GM19463 (cell line): Measurements from ENCODE around the gene HPS1.
"Not testable (repeated sequence)": the region's sequence is repeated elsewhere in the genome, so short reads cannot be mapped to it uniquely, and the experiment has no call there.

Source experiments
- ATAC-seq: cut with Tn5 transposase; IDR thresholded peaks from one replicate; pipeline ENCODE4 v1.9.1; 2021; ENCODE audit warnings: mild to moderate bottlenecking, moderate library complexity; ENCODE audit not compliant: unreplicated experiment

HPS1 gene

DNA sequence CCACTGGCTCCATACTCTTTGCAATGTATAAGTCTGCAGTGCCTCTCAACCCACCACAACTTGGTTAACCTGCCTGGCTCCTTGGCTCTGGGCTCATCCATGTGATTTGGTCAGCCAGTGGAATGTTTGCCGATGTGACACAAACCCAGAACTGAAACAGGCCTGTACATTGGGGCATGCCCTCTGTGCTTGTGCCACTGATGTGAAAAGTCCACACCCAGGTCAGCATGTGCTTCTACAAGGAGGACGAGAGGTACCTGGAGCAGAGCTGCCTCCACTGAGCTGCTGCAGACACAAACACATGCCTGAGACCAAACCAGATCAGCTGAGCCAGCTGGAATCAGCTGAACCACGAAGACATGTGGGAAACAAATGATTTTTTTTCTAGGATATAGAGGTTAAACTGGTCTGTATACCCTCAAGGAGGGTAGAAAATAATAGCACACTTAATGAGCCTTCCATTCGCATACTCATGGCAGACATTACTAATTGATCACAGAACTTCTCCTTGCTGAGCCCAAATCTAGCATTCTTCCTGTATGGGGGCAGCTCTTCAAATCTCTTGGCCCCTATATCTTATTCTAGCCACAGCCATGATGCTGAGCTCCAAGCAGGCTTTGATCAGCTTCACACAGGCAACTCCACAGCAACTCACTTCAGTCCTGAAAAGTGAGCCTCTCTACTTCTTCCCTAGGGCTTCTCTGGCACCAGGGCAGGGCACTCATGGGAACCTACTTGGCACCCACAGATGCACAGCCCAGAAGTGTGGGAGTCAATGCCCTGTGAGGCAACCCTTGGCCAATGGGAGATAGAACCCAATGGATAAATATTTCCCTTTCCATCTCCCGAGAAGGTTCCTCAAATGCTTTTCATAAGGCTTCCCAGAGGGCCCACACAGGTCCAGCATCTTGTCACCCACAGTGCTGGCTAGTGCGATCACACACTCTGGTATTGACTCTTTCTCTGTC, 50.4 kb downstream of the HPS1 start:
- no peak for ATAC-seq

DNA sequence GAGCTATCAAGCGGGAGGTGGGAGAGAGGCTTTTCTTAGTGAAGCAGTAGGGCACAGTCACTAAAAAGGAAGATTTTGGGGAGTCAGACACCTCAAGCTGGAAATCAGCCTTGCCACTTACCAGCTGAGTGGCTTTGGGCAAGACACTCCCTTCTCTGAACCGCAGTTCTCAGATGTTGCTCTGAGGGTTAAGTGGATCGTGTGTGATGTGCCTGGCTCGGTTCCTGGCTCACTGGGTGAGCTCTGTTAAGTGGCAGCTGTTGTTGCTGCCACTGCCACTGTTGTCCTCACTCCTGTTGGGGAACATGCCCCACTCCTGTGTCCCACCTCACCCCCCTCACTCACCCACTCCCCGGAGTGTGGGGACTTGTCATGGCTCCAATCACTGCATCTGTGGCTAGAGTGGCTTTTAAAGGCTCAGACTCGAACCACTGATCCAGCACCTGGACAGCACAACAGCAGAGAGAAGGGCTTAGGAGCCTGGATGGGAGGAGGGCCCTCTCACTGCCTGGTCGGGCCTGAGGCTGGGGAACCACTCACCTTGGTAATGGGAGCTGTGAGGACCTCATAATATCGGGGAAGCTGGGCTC, 51.8 kb downstream of the HPS1 start:
- no peak for ATAC-seq

DNA sequence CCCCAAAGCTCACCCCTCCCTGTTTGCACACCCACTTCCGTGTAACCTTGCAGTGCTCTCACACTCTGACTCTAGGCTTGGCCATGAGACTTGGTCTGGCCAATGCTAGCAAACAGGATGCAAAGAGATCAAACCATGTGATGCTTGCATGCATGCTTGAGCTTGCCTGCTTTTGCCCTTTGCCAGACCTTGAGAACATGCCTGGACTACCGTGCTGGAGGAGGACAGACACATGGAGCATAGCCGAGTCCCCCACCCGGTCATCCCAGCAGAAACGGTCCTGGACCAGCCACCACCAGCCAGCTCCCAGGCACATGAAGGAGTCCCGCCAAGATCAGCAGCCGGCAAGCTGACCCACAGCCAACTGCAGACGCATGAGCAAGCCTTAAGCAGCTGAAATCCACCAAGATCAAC, 55.1 kb downstream of the HPS1 start:
- ATAC-seq: no peak

DNA sequence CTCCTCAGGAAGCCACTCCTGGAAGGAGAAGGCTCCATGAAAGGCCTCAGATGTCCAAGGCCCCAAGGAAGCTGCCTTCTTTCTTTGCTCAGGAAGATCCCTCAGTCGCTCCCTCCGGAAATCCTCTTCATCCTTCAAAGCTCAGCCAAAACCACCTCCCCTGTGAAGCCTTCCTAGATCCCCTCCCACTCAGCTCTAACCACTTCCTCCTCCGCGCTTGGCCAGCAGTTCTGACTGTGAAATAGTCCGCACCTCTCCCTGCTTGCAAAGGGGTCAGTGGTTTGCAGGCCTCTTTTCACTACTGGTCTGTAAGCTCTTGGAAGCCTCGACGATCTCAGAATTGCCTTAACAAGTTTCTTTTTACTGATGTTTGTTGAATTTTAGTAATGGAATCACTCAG, 55.7 kb downstream of the HPS1 start:
- no peak for ATAC-seq

DNA sequence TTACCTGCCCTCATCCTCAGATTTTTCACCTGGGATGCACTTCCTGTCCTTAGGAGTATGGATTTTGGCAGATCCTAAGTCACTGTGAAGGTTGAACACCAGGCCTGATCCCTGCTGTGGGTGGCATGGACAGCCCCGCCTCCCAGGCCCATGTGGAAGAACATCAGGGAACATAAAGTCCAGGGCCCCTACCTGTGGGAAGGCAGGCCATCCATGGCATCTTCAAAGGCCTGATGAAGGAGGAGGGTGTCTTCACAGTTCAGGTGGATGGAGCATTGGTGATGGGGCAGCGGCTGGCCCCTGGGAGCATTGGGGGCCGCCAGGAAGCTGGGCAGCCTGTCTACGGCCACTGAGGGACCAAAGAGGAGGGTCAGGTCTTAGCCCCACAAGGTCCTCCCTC, 56.3 kb downstream of the HPS1 start:
- ATAC-seq: no peak

DNA sequence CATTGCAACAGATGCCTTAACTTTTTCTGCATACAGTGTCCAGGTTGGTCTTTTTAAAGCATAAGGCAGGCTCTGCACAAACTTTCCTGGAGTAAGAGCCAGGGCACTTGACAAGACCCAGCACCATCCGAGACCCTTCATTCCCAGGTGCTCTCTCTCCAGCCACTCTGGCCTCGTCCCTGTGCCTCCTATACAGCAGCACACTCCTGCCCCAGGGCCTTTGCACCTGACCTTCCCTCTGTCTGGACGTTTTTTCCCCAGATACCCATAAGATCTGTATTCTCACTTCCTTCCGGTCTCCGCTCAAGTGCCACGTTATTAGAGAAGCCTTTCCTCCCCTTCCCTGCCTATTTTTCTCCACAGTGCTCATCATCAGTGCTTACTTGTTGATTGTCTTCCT, 57.3 kb downstream of the HPS1 start:
- no peak for ATAC-seq

DNA sequence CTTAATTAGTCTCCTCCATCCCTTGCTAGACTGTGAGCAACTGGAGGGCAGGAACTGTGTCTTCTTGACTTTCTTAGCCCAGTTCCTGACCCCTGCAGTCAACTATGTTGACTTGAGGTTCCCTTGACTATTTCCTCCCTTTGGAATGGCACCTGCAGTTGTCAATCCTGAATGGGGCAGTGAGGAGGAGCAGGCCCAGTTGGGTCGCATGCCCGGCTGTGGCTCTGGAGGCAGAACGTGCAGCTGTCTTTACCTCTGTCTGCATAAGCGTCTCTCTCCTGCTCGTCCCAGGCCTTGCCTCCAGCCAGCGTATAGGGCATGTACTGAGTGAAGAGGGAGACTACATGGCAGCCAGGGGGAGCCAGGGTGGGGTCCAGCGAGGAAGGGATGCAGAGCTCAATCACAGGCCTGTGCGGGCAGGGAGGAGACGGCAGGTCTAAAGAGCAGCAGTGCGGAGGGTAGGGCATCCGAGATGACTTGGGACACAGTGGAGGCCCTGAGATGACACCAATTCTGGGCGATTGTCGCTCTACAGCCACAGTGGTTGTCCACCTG, 58.6 kb downstream of the HPS1 start:
- ATAC-seq: no peak

DNA sequence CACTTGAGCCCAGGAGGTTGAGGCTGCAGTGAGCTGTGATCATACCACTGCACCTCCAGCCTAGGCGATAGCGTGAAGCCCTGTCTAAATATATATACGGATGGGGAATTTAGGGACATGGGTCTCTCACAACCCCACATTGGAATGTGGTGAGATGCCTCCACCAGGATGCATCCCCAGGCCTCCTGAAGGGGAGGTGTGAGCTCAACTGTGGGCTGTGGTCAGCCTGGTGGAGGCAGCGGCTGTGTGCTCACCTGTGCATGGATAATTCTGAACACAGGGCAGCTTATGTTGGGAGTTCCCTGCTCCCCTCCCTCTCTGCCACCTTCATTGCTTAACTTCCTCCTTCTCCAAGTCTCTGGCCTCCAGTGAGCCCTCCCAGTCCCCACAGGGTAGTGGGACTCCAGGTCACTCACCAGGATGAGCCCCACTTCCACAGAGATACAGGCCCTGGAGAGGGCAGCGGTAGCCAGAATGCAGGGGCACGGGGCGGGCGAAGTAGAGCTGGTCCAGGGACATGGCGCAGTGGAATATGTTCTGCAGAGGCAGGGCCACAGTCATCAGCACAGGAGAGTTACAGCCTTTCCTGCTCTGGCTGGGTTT, 62.1 kb downstream of the HPS1 start:
- ATAC-seq: no peak

DNA sequence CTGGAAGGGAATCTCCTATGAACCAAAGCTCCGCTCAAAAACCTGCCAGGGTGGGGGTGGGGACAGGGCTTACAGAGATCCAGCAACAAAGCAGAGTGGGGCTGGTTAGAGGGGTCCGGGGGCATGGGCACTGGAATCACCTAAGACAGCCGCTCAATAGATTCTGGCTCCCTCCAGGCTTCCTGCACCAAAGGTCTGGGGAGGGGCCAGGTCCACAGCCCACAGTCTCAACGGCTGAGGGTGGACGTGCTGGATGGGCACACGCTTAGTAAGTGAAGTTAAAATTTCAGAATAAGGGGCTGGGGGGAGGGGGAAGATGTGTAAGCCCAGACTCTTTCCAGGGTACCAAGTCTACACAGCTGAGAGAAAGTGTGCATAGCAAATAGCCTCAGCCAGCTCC, 62.9 kb downstream of the HPS1 start:
- no peak for ATAC-seq

DNA sequence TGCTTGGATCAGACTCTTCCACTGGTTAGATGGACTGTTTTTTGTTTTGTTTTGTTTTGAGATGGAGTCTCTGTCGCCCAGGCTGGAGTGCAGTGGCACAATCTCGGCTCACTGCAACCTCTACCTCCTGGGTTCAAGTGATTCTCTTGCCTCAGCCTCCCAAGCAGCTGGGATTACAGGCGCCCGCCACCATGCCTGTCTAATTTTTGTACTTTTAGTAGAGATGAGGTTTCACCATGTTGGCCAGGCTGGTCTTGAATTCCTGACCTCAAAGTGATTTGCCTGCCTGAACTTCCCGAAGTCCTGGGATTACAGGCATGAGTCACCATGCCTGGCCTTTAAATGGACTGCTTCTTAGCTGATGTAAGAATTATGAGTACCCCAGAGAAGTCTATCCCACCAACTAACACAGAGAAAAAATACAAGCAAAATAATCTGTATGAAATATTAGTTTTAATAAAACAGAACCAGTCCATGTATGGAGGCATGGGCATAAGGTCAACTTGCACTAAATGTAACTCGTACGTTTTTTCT, 63.5 kb downstream of the HPS1 start:
- not testable (repeated sequence) for ATAC-seq

DNA sequence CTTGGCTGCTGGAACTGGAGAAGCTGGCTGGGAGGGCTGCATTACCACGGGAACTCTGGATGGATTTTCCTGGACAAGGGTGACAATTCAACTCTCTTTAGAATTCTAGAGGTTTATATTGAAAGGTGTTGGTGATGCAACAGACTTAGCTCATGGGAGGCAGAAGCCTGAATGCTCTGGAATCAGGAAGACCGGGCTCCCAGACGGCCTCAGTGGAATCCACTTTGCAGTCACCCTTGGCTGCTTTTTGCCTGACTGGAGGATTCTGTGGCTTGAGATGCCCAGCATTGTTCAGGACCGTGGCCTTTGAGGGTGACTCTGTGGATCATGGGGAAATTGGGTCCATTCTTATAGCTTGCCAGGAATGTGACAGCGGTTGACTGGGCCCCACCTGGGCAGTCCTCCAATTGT, 64.0 kb downstream of the HPS1 start:
- no peak for ATAC-seq

DNA sequence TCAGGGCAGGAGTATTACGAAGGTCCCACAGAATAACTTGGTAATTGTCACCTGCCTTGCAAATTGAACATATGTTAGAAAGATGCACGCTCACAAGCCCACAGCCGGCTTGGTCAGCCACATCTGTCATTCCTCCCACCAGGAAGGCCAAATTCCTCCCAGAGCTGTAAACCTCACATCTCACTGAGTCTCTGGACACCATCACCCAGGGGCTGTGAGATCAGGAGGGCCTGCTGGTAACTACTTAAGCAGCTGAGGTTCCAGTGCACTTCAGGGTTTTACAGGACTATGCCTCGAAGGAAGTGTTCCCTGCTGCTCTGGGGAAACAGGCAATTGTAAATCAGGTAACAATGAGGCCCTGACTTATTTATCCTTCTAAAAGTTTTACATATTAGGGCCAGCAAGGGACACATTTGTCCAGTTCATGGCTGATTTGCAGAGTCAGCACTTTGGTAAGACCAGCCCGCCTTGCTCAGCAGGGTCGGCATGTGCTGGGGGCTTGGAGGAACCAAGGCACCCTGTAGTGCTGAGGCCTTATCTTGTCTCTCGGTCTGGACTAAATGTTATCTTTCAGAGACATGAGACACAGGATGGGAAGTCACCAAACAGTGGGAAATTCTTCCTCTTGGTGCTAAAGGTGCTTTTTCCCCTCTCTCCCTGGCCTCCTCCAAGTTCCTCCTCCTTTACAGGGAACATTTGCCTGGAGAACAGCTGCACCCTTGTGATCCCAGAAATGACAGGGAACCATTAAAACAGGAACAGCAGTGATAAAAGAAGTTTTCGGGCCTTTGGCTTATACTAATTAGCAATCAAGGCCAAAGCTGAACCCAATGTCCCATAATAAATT, 66.0 kb downstream of the HPS1 start:
- ATAC-seq: no peak

DNA sequence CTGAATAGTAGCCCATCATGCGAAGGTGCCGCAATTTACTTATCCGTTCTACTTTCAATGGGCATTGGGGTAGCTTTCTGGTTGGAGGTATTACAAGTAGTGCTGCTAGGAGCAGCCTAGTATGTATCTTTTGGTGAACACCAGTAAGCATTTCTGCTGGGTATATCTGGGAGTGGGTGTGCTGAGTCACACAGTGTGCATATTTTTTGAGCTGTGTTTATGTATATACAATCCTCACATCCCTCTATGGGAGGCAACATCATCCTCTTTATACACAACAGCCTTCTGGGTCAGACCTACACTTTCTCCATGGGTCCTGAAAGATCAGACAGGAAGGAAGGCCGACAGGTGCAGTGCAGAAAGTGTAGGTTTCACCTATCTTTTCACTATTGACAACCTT, 68.0 kb downstream of the HPS1 start:
- no peak for ATAC-seq

DNA sequence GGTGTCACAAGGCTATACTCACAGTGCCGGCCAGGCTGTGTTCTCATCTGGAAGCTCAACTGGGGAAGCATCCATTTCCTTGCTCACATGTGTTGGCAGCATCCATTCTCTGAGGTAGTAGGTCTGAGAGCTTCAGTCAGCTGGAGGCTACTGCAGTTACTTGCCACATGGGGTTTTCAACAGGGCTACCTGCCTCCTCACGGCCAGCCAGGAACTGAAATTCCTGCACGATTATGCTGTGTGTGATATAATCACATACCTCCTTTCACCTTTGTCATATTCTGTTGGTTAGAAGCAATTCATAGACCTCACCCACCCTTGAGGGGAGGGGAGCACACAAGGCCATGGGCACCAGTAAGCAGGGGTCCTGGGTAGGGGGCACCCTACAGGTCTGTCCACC, 69.2 kb downstream of the HPS1 start:
- ATAC-seq: no peak

DNA sequence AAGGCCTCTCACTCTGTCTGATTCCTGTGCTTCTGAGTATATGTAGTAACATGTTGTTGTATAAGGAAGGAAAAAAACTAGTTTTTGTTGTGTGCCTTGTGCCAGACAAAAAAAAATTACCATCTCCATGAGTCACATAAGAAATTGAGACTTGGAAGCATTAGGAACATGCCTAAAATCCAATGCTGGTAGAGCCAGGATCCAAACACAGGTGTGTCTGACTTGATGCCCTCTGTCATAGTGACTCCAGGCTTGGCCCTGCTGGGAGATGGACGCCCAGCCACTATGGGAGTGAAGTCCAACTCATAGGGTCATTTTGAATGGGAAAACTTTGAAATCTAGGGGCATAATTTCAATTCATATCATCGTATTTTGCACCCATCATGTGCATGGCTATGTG, 69.7 kb downstream of the HPS1 start:
- ATAC-seq: no peak

DNA sequence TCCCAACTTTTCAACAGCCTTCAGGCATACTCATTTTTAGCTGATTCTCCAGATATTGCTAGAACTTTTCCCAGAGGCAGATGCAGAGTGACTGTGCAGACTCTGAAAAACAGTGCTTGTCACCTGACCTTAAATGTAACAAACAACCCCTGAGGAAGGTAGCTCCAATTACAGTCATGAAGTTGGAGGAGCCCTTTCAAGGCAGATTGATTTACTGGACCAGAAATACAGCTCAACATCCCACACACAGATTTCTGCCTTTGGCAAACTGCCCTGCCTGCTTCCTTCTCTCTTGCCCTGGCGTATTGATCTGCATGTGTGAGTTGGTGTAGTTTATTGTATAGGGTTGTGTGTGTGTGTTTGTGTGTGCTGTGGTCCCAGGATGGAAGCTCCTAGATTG, 70.2 kb downstream of the HPS1 start:
- ATAC-seq: no peak

DNA sequence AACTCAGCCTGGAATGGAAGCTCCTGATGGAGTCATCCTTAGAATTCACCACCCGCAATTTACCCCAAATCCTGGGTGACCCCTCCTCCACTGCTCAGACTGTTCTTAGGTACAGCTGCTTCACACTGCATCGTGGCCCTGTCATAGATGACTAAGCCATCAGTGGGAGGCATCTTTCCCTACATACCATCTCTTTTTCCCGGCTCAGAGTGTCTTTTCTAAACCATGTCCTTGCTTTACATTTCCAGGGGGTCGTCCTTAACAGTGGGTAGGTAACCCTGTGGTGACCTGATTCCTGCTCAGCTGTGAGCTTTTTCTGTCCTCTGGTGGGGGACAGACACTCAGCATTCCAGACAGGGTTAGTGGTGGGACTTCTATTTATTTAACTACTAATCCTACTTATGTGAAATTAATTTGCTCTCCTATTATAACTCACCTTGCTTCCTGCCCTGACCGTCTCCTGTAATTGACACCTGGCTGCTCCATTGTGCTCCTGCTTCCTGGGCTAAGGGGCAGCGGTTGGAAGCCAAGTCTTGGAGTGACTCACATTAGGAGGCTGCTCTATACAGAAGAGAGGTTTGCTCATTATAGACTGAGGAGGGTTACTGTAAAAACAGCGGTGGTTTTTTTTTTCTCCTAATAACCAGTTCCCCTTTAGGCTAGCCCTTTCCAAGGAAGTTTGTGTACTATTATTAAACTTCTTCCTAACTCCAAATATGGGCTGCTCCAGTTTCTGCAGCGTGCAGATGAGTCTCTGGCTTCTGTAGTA, 72.3 kb downstream of the HPS1 start:
- no peak for ATAC-seq

DNA sequence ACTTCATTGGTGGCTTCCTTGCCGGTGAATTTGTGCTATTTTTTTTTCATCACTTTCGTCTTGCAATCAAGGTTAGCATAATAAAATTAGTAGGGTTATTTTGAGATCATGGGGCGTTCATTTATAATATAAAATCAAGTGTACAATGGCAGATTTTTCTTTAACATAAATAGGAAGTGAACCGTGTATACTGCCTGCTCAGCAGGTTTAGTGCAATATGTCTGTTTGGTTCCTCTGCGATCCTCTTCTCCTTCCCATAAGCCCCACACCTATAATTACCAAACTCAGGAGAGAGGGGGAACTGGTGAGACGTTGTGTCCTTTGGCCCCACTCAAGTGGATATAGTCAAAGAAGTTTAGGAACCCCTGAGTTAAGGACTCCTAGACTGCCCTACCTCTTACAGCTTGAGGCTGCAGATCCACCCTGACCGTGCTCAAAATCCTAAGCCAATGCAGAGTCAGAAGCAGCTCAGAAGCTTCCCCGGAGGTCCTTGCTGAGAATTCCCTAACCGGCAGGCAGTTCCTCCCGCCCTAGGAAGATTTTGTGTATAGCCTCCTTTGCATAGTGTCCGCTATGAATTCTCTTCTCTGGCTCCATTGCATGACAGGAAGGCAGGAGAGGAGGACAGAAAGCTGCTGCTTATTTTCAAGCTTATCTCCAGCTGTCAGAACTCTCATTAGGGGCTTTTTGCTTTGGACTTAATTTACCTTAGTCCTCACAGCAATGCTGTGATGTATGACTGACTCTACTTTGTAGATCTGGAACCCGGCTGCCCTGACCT, 73.3 kb downstream of the HPS1 start:
- ATAC-seq: no peak
